GM18868 (cell line): ENCODE data around the gene IFIT5.
A peak's percentile ranks its signal among the peaks of the same experiment; 100 is the strongest.
"Not testable (repeated sequence)": the region's sequence is repeated elsewhere in the genome, so short reads cannot be mapped to it uniquely, and the experiment has no call there.

ENCODE experiments used
- ATAC-seq: cut with Tn5 transposase; IDR thresholded peaks from one replicate; pipeline ENCODE4 v1.9.1; 2021; ENCODE audit warnings: mild to moderate bottlenecking, moderate library complexity; ENCODE audit not compliant: unreplicated experiment

The IFIT5 gene, protein sequence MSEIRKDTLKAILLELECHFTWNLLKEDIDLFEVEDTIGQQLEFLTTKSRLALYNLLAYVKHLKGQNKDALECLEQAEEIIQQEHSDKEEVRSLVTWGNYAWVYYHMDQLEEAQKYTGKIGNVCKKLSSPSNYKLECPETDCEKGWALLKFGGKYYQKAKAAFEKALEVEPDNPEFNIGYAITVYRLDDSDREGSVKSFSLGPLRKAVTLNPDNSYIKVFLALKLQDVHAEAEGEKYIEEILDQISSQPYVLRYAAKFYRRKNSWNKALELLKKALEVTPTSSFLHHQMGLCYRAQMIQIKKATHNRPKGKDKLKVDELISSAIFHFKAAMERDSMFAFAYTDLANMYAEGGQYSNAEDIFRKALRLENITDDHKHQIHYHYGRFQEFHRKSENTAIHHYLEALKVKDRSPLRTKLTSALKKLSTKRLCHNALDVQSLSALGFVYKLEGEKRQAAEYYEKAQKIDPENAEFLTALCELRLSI

DNA sequence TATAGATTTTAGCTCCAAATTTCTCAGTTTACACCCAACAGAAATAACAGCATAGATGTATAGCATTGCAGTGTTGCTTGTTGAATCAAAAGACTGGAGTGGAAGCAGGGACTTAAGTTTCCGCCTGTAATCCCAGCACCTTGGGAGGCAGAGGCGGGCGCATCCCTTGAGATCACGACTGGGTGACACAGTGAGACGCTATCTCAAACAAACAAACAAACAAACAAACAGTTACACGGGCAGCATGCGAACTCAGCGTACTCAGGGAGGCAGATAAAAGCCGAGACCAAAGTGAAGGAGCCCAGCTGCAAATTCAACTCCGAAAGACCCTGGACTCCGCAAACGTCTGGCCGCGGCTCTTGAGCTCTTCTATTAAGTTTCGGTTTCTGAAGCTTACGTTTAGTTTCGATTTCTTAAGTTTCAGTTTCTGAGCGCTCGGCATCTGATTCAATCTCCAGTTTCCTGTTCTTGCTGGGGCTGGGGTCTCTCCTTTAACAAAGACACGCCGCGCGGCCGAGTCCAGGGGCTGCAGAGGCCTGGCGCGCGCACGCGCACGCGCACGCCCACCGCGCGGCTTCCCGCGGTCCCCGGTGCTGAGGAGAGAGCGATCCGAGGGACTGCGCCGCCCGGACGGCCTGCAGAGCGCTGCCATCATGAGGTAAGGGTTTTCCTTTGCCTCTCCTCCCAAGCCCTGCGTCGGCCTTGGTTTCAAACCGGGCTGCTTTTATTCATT lies at the start of gene IFIT5:
Gene IFIT5, plus strand, starts transcription at position 423 of the 733 bp plus-strand sequence. Its CDS starts 231 bp downstream, at position 654.
- ATAC-seq, result peak; percentile 78

DNA sequence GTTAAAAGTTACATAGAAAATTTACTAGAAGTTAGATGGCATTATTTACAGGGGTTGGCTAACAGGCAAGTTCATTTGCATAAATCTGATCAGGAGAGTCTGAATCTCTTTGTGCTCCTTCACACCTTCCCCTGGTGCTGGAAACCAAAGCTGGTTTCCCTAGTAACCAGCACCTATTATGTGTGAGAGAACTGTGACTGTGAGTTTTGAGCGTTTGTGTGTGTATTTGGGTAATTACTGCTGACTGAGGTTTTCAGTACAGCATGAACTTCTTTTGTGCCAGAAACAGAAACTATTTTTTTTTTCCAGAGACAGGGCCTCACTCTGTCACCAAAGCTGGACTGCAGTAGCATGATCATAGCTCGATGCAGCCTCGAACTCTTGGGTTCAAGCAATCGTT lies 46.8 kb upstream of the IFIT5 start:
- peak; percentile 70 for ATAC-seq

DNA sequence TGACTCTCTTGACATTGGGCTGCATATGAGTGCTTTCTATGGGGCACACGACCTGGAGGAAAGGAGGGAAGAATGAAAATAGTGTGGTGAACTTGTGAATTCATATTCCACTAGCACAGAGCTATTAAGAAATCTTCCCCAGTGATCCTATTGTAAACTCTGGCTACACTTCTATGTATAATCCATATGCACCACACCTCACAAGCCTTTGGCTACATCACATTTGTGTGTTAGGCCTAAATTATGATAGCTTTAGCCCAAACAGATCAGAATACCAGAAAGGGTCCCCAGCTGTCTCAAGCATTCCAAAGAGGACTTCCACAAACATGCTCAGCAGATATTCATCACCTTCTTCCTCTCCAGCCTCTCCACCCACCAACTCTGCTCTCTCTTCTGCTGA lies 46.2 kb upstream of the IFIT5 start:
- ATAC-seq, result no peak

DNA sequence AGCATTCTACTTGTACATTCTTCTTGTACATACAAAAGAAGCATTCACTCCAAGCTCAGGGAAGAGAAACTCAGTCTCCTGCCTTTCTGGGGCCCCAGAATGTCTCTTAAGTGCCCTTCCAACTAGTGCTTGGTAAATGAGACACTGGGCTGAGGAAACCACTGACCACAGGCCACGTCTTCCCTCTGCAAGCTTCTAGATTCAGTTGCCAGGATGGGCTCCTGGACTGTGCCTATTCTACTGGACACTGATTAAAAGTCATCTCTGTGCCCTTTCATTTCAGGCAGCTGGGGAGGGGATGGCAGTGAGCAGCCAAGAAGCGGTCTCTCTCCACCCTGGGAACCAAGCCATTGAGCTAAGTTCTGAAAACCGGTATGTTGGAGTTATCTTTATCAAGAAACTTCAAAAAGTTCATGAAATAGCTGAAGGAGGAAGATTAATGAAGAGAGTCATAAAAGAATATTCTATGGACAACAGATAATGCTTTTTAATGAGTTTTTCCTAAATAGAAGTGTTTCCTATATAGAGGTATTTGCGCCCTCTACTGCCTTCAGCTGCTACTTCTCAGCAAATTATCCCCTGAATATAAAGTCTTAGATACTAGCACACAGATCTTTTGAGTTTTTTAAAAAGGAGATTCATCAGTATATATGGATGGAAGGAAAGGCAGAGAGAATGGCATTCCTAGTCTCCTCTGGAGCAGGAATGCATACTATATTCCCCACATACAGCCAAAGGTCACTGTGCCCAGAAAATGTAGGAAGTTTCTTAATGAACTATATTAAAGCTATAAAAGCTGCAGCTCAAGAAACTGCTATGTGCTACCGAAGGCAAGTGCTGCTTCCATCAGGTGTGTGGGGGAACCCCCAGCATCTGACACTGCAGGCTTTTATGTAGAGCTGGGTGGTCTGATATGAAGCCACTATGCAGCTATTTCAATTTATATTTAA lies 44.9 kb upstream of the IFIT5 start:
- ATAC-seq, result no peak

DNA sequence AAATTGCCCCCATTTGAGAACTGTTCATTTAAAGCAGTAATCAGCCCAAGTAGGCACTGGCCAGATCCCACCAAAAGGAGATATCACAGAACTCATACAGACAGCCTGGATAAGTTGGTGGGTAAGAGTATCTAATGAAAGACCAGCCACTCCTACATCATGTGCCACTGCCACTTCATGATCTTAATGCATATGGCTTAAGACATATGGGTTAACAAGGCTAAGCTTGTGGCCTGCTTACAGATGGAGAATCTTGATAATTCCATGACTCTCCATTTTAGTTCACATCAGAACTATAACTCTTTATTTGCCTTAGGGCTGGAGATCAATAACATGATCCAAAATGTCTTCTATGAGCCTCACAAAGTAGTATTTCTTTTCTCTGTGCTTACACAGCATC lies 43.3 kb upstream of the IFIT5 start:
- no peak for ATAC-seq

DNA sequence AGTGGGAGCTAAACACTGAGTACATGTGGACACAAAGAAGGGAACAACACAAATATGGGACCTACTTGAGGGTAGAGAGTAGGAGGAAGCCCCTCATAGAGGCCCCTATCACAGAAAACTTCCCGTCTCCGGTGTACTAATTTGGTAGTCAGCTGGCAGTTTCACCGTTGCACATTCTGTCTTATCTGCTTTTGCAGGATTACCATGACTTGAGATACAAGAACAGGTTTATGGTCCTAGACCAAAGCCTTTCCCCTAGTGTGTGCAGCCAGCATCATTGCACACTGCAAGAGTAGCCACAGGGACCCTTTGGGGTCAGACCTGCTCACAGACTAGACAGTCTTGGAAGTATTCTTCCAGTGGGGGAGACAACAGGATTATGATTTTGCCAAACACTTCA lies 42.4 kb upstream of the IFIT5 start:
- ATAC-seq, result no peak

DNA sequence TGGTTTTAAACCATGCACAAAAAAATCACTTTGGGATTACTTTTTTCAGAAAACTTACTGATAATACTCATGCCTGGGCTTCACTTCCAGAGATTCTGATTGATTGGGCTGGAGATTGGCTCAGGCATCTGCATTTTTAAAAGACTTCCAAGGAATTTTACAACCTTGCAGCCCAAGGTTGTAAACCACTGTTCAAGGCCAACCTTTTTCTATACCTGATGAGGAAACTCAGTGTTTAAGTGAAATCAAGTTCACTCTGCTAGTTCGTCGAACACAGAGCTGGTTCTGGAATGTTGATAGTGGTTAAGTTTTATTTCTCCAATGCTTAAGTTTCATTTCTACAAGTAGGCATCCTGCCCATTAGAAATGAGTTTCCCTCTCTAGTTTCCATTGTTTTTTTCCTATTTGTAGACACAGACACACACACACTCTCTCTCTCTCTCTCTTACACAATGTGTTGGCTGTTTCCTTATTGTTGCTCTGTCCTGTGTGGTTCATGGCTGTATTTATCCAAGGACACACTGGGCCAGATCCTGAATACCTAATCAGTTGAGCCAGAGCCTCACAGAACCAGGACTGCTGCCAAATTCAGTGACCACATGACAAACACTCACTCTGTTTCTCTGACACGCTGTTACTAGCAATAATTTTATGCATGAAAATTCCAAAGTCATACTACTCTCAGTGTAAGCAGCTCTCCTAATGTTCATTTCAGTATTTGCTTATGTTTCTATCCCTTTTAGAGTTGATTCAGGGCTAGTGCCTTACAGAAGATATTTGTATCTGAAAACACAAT lies 40.3 kb upstream of the IFIT5 start:
- no peak for ATAC-seq

DNA sequence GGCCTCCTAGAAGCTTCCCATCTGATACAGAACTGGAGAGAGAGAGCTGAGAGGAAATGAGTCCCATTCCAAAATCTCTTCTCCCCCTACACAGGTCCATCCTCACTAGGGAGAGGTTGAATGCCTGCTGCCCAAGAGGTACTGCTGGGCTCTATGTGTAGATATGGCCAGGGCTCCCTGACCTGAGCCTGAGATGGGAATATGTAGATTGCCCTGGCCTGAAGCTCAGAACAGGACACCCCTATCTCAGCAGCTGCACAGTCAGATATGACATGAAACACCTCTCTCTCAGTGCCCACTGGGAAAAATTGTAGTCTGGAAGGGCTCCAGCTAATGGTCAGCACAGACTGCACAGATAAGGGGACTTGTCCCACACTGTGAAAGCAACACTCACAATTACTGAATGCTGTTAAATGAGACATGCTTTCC lies 39.6 kb upstream of the IFIT5 start:
- ATAC-seq, result no peak

DNA sequence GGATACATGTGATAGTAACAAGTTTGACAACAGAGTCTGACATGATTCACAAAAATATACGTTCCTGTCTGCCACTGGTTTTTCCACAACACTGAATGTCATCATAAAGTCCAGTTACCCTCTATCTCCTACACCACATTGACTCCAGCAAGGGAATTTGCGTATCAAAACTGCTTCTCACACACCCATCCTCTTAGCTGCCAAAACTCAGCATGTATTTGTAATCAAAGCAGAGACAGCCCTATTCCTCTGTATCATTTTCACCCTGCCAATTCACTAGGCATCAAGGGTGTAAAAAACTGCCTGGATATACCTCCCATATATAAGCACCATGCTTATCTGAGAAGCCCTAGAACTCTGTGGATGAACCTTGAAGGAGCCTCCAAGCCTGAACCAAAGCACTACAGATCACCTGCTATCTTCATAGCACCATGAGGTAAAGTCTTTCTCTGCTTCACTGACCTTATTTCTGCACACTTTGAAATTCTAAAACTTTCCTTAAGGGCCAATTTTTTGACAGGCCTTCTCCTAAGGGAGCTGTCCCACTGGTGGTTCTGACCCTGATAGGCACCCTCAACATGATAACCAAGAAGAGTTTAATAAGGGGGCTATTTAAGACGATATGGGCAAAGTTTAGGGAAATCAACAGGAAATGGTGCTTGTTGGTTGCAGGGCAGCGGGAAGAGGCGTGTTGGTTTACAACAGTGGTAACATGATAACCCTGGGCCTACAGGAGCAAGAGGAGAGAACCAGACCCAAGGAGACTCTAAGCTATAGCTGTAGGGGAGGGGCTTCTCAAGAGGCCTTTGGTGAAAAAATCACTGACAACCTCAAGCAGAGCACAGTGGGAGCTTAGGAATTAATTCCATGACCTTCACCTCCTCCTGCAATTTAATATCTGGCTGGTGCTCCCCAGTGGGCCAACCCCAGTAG lies 36.4 kb upstream of the IFIT5 start, which contains the start of gene IFIT1B:
Gene IFIT1B, plus strand, starts transcription at position 352 of the 933 bp plus-strand sequence. Its CDS starts 80 bp downstream, at position 432.
- ATAC-seq, result no peak

DNA sequence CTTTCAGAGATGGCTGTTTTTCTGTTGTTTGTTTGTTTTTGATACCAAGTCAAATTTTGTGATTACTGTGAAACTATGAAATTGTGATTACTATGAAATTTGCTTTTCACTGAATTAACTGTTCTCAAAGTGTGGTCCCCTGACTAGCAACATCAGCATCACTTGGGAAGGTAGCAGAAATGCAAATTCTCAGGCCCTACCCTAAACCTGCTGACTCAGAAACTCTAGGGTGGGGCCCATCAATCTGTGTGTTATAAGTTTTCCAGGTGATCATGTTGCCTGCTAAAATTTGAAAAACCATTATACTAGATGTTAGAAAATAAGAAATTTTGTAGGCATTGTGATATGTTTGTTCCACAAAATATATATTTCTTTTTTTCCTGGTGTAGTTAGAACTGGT lies 35.3 kb upstream of the IFIT5 start:
- ATAC-seq, result no peak

DNA sequence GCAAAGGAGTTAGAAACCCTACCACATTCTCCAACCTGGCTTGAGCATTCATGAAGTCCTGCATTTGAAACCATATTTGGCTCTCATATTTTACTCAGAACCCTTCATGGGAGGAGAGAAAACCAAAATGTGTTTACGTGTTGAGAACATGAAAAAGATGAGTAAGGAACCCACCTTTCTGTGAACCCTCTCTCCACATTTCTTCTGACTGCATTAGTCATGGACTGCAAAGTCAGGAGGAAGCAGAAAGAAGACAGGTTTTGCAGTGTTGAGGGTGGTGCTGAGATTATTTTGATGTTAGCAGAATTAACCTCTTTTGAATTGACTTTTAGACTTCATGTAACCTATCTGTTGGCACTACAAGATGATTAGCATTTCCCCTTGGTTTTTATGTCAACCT lies 31.6 kb upstream of the IFIT5 start:
- no peak for ATAC-seq

DNA sequence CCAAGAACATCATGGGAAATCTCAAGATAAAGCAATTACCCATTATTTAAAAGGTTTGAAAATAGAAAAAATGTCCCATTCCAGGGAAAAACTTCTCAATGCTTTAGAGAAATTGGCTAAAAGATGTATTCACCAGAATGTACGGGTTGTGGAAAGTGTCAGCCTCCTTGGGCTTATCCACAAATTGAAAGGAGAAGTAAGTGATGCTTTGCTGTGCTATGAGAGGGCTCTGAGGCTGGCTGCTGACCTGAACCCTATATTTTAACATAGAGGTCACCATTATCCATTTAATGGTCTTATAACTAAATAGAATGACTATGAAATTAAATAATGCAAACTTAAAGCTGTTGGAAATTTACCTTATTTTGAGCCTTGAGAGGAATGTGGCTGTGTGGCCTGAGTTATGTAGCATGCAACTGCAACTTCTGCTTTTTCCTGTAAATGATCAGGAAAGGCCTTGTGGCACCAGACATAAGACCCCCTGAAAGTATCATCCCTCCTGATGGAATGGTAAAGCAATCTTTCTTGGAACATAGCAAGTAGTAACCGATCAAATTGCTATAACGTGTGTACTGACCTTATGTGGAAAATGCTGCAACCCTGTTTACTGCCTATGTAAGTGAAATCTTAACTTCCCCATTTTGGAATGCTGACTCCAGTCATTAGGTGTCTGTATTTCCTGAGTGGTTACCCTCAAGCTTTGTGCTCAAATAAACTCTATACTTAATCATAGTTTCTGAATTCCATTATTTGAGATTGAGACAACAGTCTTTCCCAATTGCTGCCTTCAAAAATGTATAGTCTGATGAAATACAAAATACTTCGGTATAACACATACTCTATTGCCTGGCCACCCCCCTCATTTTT lies 29.7 kb upstream of the IFIT5 start:
- ATAC-seq, result no peak

DNA sequence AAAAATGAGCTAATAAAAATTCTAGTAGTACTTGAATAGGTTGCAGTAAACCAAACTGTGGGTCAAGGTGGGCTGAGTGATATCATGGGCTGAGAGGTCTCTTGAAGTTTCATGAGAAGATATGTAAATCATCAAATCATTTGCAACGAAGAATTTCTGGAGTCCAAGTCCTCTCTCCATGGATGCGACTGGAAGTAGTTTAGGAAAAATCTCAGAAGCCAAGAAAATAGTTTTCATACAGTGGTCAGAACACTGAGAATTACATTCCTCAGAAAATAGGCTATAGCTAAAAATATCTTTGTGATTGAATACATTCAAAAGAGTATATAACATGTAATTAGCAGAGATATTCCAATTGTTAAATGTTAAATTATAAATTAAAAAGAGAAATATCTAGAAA lies 25.6 kb upstream of the IFIT5 start:
- no peak for ATAC-seq

DNA sequence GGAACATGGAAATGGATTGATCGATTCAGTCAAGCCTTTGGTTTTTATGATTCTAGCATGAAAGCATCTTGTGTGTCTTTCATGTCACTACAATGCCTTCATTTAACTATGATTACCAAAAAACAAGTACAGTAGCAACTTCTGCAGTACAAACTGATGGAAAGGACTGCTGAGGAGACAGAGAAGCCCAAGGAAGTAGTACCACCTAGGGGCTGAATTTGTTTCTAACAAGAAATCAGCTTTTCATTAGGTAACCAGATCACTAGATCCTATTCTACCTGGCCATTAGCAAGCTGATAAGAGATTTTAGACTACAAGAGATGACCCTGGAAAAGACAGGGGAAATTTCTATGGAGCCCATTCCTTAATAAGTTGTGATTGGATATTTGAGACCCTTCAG lies 25.1 kb upstream of the IFIT5 start:
- ATAC-seq, result no peak

DNA sequence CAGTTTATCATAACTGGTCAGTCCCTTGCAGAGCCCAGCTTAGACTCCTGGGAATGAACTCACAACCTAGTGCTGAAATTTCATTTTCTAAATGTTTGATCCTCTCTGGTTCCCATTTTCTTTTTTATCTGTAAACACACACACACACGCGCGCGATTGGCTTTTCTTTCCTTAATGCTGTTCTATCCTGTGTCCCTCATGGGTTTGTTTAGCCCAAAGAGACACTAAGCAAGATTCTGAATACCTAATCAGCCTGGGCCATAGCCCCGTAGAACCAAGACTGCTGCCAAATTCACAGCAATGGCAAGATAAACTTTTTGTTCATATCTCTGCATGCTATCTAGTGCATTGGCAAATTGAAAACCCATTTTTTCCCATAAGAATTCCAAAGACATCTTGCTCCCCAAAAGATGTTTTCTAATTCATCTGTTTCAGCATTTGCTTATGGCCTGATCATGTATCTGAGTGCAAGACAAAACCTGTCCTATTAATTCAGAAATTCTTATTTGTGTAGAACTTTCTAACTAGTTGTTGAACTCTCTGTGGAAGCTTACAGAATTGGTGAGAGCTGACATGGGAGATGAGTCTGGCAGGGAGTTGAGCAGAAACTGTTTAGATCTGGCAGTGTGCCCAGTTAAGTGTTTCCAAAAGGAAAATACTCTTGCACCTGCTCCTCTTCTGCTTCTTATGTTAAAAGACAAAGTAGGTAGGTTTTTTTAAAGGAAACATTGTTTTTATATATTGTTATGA lies 23.7 kb upstream of the IFIT5 start:
- no peak for ATAC-seq

DNA sequence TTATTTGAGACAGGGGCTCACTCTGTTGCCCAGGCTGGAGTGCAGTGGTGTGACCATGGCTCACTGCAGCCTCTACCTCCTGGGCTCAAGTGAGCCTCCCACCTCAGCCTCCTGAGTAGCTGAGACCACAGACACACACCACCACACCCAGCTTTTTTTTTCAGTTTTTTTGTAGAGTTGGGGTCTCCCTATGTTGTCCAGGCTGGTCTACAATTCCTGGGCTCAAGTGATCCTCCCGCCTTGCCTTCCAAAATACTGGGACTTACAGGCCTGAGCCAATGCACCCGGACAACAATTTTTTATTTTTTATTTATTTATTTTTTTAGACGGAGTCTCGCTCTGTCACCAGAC lies 23.2 kb upstream of the IFIT5 start:
- not testable (repeated sequence) for ATAC-seq
